ENCODE data around the gene OPCML.

GRCh38 chr11:132538642-132539041 lies 993.7 kb downstream of the OPCML start:
- TF ChIP-seq, protein P1, sequence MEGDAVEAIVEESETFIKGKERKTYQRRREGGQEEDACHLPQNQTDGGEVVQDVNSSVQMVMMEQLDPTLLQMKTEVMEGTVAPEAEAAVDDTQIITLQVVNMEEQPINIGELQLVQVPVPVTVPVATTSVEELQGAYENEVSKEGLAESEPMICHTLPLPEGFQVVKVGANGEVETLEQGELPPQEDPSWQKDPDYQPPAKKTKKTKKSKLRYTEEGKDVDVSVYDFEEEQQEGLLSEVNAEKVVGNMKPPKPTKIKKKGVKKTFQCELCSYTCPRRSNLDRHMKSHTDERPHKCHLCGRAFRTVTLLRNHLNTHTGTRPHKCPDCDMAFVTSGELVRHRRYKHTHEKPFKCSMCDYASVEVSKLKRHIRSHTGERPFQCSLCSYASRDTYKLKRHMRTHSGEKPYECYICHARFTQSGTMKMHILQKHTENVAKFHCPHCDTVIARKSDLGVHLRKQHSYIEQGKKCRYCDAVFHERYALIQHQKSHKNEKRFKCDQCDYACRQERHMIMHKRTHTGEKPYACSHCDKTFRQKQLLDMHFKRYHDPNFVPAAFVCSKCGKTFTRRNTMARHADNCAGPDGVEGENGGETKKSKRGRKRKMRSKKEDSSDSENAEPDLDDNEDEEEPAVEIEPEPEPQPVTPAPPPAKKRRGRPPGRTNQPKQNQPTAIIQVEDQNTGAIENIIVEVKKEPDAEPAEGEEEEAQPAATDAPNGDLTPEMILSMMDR (IDR thresholded peaks at IDR 0.05) = no peak
- TF ChIP-seq POLR2AphosphoS5 (IDR thresholded peaks at IDR 0.05; ENCODE audit: low read depth, low read length) = no peak
- TF ChIP-seq, protein P2, sequence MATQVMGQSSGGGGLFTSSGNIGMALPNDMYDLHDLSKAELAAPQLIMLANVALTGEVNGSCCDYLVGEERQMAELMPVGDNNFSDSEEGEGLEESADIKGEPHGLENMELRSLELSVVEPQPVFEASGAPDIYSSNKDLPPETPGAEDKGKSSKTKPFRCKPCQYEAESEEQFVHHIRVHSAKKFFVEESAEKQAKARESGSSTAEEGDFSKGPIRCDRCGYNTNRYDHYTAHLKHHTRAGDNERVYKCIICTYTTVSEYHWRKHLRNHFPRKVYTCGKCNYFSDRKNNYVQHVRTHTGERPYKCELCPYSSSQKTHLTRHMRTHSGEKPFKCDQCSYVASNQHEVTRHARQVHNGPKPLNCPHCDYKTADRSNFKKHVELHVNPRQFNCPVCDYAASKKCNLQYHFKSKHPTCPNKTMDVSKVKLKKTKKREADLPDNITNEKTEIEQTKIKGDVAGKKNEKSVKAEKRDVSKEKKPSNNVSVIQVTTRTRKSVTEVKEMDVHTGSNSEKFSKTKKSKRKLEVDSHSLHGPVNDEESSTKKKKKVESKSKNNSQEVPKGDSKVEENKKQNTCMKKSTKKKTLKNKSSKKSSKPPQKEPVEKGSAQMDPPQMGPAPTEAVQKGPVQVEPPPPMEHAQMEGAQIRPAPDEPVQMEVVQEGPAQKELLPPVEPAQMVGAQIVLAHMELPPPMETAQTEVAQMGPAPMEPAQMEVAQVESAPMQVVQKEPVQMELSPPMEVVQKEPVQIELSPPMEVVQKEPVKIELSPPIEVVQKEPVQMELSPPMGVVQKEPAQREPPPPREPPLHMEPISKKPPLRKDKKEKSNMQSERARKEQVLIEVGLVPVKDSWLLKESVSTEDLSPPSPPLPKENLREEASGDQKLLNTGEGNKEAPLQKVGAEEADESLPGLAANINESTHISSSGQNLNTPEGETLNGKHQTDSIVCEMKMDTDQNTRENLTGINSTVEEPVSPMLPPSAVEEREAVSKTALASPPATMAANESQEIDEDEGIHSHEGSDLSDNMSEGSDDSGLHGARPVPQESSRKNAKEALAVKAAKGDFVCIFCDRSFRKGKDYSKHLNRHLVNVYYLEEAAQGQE (IDR thresholded peaks at IDR 0.05; ENCODE audit: insufficient read depth in 1 of 2, low read depth in 2 of 2, low read length in 1 of 2) = no peak
- no peak for TF ChIP-seq SIN3A (IDR thresholded peaks at IDR 0.05; ENCODE audit: borderline replicate concordance, insufficient read depth, low read depth, low read length)
